Activated T-helper 1 cell treated with anti-CD3 and anti-CD28 coated beads, Interleukin-2, amount 50 U/mL, for 16 hours (primary cell): ENCODE measurements around the gene RCOR2.

ENCODE experiments used
- DNase-seq, 2 donors: peaks; one replicate each; pipeline ENCODE4 v3.0.0-alpha.2; 2020; ENCODE audit warnings: low read depth in 1 of 2, low spot score in 1 of 2

Gene RCOR2

DNA sequence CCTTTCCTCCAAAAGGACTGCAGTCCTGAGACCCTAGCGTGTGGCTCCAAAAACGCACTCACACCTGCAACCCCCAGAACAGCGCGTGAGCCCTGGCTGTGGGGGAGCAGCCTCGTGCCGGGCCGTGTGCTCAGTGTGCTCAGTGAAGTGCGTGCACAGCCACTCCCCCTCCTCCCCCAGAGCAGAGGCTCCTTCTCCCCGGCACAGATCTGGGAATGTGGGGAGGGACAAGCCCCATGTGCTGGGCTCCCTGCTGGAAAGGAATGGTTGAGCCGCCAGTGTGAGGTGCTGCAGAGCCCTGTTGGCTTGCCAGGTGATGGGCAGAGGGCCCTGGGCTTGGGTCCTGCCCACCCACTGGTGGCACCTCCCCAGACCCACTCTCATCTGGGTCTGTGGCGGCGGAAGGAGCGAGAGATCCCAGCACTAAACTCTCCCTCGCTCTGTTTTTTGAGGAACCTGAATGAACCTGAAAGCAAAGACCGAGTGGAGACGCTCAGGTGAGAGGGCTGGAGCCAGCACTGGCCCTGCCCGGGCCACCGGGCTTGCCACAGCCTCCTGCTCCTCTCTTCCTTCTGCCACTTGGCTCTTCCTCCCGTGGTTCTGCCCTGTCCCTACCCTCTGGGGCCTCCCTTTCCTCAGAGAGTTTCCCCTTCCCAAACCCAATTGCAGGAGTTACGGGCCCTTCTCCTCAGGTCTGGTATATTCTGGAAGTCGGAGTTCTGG, 9.0 kb downstream of the RCOR2 start:
- no peak for DNase-seq

DNA sequence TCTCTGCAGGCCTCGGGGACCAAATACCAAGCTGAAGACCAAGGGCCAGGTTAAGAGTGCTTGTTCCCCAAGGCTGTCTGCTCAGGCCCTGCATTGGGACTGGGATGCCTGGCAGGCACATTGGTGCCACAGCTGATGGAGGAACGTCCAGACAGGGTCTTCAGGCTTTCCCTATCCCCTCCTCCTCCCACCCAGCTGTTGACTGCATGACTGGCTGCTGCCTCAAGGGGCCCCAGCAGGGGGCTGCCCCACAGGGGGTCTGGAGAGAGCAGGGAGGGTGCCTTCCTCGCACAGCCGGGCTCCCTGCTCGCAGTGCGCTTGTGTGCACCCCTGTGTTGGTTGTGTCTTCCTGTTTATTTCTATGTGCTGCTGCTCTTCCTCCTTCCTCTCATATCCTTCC, 9.9 kb downstream of the RCOR2 start:
- DNase-seq: no peak

DNA sequence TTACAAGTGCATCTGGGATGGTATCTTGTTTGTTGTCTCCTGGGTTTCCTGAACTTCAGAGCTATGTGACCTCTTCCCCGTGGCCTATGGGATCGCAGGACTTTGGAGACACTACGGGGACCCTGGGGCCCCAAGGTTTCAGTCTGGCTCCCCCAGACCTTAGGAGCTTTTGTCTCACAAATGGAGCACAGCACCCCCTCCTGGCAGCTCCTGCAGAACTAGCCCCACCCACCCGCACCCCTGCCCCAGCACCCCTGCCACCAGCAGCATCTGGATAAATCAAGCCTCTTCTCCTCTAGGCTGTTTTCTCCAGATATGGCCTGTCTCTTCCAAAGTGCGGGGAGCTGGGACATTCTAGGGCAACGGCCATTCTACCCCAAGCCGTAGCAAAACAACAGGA, 10.4 kb downstream of the RCOR2 start:
- no peak for DNase-seq

DNA sequence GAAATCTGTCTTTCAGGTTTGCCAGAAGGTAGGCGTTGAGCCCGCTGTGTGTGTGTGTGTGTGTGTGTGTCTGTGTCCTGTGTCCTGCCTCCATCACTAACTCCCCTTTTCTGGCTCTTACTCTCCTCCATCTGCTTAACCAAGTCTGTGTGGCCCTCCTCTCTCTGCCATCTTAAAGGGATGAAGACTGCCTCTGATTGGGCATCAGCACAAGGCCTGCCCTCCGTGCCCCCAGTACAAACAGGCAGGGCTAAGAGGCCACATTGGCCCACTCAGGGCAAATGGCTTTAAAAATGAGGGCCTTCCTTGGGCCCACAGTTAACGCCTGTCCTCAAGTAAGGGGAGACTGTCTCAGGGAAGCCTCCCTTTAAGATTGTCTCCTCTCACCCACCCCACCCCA, 10.9 kb downstream of the RCOR2 start:
- DNase-seq: no peak

DNA sequence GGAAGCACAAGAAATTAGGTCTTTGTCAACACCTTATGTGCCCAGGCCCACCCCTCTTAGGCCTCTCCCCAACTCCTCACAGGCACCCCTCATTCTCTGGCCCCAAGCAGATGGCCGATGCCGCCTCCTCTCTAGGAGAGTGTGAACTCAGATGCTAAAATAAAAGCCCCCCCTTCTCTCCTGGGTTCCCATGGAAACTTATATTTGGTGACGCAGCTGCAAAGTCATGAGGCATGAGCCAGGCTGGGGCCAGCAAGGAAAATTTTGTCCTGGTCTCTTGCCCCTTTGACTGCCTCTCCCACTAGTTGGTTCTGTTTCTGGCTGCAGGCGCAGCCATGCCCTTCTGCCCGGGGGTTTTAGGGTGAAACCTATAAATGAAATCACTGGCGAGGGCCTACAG, 11.8 kb downstream of the RCOR2 start:
- no peak for DNase-seq

DNA sequence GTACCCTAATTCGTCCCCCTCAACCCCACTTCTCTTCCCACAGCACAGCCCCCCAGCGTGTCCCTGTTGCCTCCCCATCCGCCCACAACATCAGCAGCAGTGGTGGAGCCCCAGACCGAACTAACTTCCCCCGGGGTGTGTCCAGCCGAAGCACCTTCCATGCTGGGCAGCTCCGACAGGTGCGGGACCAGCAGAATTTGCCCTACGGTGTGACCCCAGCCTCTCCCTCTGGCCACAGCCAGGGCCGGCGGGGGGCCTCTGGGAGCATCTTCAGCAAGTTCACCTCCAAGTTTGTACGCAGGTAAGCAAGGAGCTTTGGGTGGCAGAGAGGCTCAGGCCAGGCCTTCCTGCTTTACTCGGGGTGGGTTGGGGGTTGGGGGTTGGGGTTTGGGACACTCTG, 12.2 kb downstream of the RCOR2 start:
- DNase-seq: no peak

DNA sequence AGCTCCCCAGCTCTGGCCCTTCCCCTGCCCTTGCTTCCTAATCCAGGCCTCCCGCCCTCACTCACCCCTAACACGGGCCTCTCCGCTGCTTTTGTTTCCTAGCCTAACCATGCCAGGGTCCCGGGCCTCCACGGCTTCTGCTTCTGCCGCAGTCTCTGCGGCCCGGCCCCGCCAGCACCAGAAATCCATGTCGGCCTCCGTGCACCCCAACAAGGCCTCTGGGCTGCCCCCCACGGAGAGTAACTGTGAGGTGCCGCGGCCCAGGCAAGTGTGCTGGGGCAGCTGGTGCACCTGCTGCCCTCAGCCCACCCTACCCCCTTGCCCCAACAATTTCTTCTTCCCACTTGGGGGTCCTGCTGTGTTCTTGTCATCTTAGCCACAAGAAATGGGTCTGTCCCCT, 13.1 kb downstream of the RCOR2 start:
- no peak for DNase-seq

DNA sequence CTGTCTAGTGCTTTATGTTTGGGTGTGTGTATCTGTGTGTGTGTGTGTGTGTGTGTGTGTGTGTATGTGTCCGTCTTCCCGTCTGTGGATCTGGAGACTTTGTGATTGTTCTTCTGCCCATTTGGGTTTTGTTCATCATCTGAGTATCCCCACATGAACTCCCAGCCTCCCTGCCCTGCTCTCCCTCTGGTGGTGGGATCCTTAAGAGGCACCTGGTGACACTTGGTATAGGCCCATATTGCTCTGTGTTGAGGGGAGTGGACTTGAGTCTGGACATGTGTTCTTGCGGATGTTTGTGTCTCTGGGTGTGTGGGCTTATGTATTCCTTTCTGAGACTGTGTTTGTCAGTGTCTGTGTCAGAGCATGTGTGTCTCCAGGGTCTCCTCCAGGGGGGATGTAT, 15.3 kb downstream of the RCOR2 start:
- DNase-seq: no peak

DNA sequence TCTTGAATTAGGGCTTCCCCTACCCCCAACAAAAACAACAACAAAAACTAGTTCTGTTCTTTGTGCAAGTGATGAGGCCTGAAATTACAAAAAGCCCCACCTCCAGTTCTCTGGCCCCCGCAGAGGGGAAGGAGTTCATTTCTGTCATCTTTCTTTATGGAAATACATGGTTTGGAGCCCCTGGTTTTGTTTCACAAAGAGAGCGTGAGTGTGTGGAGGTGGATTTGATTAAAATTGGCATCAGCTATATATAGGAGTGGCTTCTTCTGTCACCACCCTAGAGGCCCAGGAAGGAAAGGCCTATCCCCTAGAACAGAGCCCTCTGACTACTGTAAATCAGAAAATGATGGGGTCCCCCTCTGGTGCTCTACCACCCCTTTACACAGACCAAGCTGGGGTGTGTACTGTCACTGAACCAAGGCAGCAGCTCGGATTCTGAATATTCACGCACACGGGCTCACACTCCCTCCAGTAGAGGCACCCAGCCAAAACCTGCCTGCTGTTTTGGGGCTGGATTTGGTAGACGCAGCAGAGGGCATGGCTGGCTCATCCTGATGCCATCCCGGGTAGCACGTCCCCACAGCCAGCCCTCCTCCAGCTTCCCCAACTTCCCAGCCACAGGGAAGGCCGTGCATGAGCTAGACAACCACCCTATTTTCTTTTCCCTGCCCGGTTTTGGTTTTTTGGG, 19.4 kb downstream of the RCOR2 start:
- DNase-seq: no peak

DNA sequence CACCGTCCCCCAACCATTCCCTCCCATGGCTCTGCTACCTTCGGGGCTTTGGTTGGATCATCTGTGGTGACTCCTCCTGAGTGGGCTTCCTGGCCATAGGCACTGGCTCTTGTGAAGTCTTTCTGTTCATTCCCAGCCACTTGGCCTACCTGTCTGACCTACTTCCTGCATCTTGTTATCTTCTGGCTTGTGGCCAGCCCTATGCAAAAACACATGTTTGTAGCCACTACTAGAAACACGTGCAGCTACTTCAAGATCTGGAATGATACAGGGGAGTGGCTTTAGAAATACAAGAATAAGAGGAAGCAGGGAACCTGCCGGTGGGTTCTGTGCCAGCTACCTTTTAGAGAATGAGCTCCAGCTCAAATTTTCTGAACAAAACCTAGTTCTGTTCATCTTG, 20.9 kb downstream of the RCOR2 start:
- DNase-seq: no peak

DNA sequence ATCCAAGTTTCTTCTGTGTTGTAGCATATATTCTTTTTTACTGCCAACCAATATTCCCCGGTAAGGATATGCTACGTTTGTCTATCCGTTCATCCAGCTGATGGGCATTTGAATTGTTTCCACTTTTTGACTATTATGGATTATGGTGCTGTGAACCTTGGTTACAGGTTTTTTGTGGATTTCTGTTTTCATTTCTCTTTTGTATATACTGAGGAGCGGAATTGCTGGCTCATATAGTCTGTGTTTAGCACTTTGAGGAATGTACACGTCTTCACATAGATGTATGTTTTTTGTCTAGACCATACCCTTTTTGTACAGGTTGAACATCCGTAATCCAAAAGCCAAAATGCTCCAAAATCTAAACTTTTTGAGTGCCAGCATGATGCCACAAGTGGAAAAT, 23.6 kb downstream of the RCOR2 start:
- no peak for DNase-seq

DNA sequence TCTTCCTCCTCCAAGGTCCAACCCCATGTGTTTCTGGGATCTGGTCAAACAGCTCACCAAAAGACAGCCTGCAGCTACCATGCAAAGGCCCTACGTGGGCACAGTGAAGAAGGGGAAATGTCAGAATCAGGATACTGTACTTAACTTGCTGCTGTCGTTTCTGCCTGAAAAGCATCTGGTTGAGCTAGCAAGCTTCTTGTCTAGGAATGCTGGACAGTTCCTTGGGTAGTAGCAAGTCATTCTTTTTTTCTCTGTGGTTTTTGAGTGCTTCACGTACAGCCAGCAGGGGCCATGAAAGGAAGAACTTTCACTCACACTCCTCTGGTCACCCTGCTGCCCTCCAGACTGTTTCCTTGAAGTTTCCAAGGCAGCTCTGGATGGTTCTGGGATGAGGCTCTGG, 24.7 kb downstream of the RCOR2 start:
- DNase-seq: no peak

DNA sequence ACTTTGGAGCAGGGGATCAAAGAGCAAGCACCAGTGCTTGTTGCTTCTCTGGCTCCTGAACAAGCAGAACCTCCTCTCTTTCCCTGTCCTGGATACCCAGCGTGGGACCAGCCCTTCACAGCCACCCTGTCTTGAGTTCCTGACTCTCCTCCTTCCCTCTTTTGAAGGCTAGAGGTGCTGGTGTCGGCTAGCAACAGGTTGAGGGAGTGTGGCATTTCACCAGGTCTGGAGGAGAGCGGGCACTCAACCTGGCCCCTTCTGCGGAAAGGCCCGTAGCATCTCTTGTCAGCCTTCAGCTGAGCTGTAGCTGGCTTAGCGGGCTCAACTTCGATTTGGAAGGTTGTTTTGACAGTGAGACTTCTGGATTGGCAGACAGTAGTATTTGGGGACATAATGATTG, 26.6 kb downstream of the RCOR2 start:
- DNase-seq: no peak

DNA sequence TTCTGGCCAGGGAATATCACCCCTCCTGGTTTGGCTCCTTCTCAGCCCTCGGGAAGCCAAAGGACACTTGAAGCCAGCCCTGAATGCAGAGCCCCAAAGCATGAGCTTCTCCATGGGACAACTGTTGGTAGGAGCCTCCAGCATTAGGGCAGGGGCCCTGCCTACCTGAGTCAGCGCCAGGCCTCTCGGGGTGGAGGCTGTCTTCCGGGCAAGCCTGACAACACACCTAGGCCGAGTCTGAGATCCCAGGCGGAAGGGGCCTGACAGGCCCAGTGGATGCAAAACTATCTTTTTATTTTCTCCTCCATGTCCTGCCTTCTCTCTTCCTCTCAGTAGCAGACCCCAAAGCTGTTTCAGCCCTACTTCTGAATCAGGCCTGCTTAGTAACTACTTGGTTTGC, 27.6 kb downstream of the RCOR2 start:
- DNase-seq: no peak

DNA sequence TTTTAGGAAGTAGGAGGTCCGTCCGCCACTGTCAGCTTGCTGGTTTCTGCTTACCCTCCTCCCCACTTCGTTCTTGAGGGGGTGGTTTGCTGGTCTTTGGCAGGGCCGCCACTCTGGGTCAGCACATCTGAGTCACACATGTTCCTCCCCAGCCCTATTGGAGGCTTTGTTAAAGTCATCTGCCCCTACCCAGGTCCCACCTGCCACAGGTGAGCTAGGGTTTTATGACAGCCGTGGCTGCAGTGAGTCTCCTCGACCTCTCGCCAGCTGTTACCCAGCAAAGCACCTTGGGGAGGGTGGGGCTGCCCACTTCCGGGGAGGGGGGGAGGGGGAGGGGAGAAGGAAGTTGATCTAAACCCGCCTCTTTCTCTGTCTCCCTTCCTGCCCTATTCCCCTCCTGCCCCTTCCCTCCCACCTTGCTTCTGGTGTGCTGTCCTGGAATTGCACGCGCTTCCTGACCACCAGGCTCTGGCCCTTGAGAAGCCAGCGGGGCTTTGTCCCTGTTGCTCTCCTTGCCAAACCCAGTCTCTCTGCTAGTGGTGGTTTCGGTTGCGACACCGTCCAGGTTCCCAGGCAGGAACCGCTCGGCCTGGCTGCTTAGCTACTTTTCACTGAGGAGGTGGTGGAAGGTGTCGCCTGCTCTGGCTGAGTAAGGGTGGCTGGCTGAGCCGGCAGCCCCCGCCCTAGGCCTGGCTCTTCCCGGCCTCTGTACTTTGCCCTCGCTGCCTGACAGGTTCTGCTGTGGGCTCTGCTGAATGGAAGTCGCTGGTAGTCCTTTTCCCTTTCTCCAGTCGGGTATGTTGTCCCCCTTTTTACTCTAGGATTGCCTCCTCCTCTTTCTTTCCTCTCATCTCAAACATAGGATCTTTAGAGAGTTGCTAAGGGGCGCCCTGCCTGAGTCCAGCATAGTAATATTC, 28.5 kb downstream of the RCOR2 start:
- peak; percentile 48 to 55 for DNase-seq

DNA sequence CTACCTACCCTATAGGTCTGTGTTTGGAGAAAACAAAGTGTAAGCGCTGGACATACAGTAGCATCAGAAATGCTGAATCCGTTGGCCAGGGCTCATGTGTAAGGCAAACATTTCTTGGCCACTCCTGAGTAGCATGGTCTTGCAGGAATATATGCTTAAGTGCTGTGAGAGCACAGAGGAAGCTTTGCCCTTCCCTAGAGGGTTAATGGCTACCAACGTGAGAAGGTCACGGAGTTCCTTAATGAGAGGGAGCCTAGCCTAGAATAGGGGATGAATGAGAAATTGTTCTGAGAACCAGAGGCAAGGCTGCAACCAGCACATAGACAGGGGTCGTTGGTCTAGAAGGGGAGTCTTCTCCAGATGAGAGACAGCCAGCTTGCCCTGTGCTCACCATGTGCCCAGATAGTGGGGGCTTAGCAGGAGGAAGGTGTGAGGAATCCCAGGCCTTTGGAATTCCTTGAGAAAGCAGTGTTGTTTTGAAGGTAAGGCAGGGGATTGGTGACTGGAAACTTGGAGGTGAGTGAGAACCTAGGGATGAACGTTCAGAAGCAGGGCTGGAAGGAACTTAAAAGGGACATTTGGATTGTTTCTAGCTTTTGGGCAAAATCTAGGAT, 29.5 kb downstream of the RCOR2 start:
- DNase-seq: no peak

DNA sequence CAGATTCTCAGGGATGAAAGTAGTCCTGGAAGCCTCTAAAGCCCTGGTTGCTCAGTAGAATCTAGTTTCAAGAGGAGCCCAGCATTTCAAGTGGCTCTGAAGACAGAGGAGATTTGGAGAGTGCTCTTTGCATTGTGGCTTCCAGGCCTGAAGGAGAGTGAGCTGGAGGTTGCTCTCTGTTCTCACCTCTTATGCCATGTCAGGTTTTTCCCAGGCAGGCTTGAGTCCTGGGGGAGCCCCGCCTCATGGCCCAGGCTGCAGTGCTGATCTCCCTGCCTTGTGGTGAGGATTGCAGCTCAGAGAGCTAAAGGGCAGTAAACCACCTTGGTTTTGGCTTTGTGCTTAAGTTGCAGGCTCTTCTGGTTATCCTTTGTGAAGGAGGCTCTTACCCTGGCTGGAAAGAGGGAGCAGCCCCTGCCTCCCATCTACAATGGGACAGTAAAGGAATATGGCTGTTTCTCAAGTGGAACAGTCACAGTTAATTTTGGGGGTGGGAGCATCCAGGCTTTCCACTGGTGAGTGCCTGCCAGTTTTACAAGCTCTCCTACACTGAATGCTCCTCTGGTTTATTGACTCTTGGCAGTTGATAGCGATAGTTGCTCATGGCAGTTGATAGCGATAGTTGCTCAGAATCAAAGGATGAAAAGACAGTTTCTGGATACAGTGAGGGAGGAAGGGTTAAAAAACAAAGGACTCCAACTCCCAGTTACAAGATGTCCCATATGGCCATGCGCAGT, 32.6 kb downstream of the RCOR2 start:
- no peak for DNase-seq

DNA sequence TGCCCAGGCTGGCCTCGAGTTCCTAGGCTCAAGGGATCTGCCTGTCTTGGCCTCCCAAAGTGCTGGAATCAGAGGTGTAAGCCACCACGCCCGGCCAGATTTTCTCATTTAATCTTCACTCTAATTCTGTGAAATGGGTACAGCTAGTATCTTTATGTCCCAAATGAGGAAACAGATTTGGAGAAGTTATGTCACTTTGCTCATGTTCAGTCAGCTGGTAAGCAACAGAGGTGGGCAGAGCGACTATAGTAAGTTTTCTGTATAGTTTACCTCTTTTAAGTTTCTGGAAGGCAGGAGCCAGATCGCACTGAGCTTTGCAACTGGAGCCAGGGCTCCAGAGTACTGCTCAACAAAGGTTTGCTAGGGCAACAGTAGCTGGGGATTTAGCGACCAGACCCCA, 33.2 kb downstream of the RCOR2 start:
- no peak for DNase-seq

DNA sequence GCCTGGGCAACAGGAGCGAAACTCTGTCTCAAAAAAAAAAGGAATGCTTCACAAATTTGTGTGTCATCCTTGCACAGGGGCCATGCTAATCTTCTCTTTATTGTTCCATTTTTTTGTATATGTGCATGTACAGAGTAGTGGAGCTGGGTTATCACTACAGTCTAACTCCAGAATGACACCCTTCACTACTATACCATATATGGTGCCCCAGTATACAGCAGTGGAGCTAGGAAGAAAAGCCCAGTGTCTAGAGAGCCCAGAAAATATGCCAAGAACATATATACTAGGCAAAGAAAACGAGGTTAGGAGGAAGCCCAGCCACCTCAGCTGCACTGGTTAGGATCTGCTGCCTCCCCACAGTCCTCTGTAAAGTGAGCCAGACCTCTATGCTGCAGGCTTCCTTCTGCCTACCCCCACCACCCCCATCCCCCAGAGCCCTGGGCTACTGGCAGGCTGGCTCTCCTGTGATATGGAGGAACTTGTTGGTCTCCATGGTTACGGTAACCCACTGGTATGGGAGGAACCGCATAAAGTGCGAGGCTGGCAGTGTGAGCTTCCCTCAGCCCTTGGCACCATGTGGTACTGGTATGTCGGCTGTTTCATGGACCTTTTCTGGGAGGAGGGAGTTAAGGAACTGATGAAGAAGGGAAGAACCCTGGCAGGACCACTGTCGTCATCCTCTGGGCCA, 34.3 kb downstream of the RCOR2 start:
- DNase-seq: no peak

DNA sequence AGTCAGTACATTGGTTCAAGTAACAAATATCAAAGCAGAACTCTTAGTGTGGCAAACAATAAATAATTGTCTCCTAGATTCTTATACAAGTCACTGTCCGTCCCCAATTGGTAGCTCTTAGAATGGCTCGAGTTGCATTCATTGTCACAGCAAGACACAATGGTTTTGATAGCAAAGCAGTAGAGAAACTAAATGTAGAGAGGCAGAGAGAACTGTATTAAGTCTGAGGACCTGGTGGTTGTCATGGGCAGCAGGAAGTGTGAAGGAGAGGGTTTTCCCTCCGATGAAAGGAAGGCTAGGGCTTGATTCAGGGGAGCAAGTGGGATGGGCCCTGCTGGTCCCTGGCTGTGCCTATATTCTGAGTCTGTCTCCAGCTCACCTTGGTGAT, 36.6 kb downstream of the RCOR2 start:
- DNase-seq: no peak
